GM18505 (cell line): ENCODE data around the gene DMXL1.
"Not testable (repeated sequence)": the region's sequence is repeated elsewhere in the genome, so short reads cannot be mapped to it uniquely, and the experiment has no call there.

ENCODE experiments used
- ATAC-seq: cut with Tn5 transposase; IDR thresholded peaks from one replicate; pipeline ENCODE4 v1.9.1; 2021; ENCODE audit not compliant: unreplicated experiment
- POLR2A ChIP-seq: IDR thresholded peaks from 4 replicates; pipeline ENCODE4 v1.6.1; 2011; ENCODE audit warnings: borderline replicate concordance; ENCODE audit not compliant: insufficient read depth, insufficient read length; ENCODE audit errors: extremely low read depth

DMXL1 gene

GRCh38 chr5:119171686-119172085 is 100.8 kb downstream of the DMXL1 start:
- ATAC-seq, result no peak
- TF ChIP-seq POLR2A, result no peak

GRCh38 chr5:119174578-119175163 is 103.8 kb downstream of the DMXL1 start:
- no peak for ATAC-seq
- TF ChIP-seq POLR2A, result no peak

- no peak for ATAC-seq
Measured at GRCh38 chr5:119176785-119177184, 105.9 kb downstream of the DMXL1 start.

GRCh38 chr5:119177226-119177625 is 106.3 kb downstream of the DMXL1 start:
- no peak for TF ChIP-seq POLR2A
- ATAC-seq, result no peak

More at GRCh38 chr5:119176785-119177184, 105.9 kb downstream of the DMXL1 start:
- TF ChIP-seq POLR2A, result no peak

GRCh38 chr5:119178435-119178834 is 107.5 kb downstream of the DMXL1 start:
- TF ChIP-seq POLR2A, result no peak
- ATAC-seq, result no peak

GRCh38 chr5:119179857-119180641 is 109.2 kb downstream of the DMXL1 start:
- TF ChIP-seq POLR2A, result no peak
- ATAC-seq, result no peak

GRCh38 chr5:119185512-119185911 is 114.6 kb downstream of the DMXL1 start:
- ATAC-seq, result not testable (repeated sequence)

- ATAC-seq, result no peak
- no peak for TF ChIP-seq POLR2A
Measured at GRCh38 chr5:119187776-119188529, 117.1 kb downstream of the DMXL1 start.

GRCh38 chr5:119190470-119191095 is 119.7 kb downstream of the DMXL1 start:
- ATAC-seq, result no peak
- no peak for TF ChIP-seq POLR2A

- no peak for ATAC-seq
- TF ChIP-seq POLR2A, result no peak
Measured at GRCh38 chr5:119191944-119192343, 121.1 kb downstream of the DMXL1 start.

GRCh38 chr5:119200795-119201194 is 129.9 kb downstream of the DMXL1 start:
- no peak for ATAC-seq
- TF ChIP-seq POLR2A, result no peak

GRCh38 chr5:119207105-119207504 is 136.2 kb downstream of the DMXL1 start:
- TF ChIP-seq POLR2A, result no peak
- ATAC-seq, result no peak

- ATAC-seq, result no peak
- no peak for TF ChIP-seq POLR2A
Measured at GRCh38 chr5:119212026-119212425, 141.1 kb downstream of the DMXL1 start.
